Tibial artery (tissue), 4 donors: ENCODE results near the gene ARHGEF25.

Experiments used
- DNase-seq, 2 donors: peaks; one replicate each; pipeline ENCODE4 v3.0.0-alpha.2; 2019
- H3K27ac ChIP-seq, 2 donors: fragments of 200-600 bp; sonication (generic) in 1 of 2; 1 replicate in 1 of 2; 2 replicates in 1 of 2; pipeline ENCODE4 v1.5.1; 2018 to 2019; ENCODE audit warnings: mild to moderate bottlenecking in 1 of 2
- H3K27me3 ChIP-seq, 2 donors: fragments of 200-600 bp; sonication (generic) in 1 of 2; one replicate each; pipeline versions ENCODE4 v1.5.1 to v1.6.0; 2016 to 2019
- H3K36me3 ChIP-seq, 3 donors: fragments of 200-600 bp; sonication (generic) in 2 of 3; one replicate each; pipeline ENCODE4 v1.5.1; 2016 to 2019; ENCODE audit warnings: mild to moderate bottlenecking in 2 of 3
- H3K4me1 ChIP-seq, 4 donors: fragments of 200-600 bp; sonication (generic) in 2 of 4; 1 replicate in 3 of 4; 2 replicates in 1 of 4; pipeline ENCODE4 v1.5.1; 2016 to 2019
- H3K4me3 ChIP-seq, 2 donors: fragments of 200-600 bp; sonication (generic) in 1 of 2; 1 replicate in 1 of 2; 2 replicates in 1 of 2; pipeline ENCODE4 v1.5.1; 2018 to 2019; ENCODE audit warnings: mild to moderate bottlenecking in 2 of 2
- H3K9me3 ChIP-seq, 3 donors: fragments of 200-600 bp; sonication (generic) in 1 of 3; one replicate each; pipeline ENCODE4 v1.5.1; 2016 to 2019
- CTCF ChIP-seq, 2 experiments: fragments of 200-600 bp in 1 of 2; fragments of 450-650 bp in 1 of 2; IDR thresholded peaks; one replicate each; pipeline ENCODE4 v1.5.1; 2017 to 2019; ENCODE audit warnings: antibody characterized with exemption in 2 of 2, mild to moderate bottlenecking in 1 of 2, moderate library complexity in 1 of 2
- intact Hi-C: fragments of 100-400 bp; cut with DNase I; formaldehyde crosslinking; loops from one replicate; pipeline ENCODE4 v1.15.0; 2023; ENCODE audit warnings: low total_unique reads

ARHGEF25 gene

GRCh38 chr12:57571926-57572762, 39.1 kb upstream of the ARHGEF25 start:
- H3K9me3 ChIP-seq = no peaks in the 10 kb centered on the region
- H3K27ac ChIP-seq = no peak overlapping the region
- H3K27me3 ChIP-seq = peaks cover 0 to 3% of the 10 kb centered on the region in 2 donors
- no peak for DNase-seq
- no peaks in the 10 kb centered on the region for H3K4me1 ChIP-seq
- H3K36me3 ChIP-seq = peaks cover 0 to 7% (median 0%) of the 10 kb centered on the region in 3 donors
- H3K4me3 ChIP-seq = no peak overlapping the region
- no peak for TF ChIP-seq CTCF (IDR thresholded peaks at IDR 0.05)
- intact Hi-C loops = no loop called here

- Histone ChIP-seq H3K4me3 (no peak overlapping the region), H3K27me3 (no peaks in the 10 kb centered on the region), H3K27ac (no peak overlapping the region), H3K4me1 (no peaks in the 10 kb centered on the region), H3K36me3 (peaks cover 0 to 7% (median 0%) of the 10 kb centered on the region in 3 donors), H3K9me3 (no peaks in the 10 kb centered on the region)
- no peak for DNase-seq
- TF ChIP-seq CTCF (IDR thresholded peaks at IDR 0.05) = no peak
- intact Hi-C loops = no loop called here
Observed at GRCh38 chr12:57574795-57575194, 36.4 kb upstream of the ARHGEF25 start.

- intact Hi-C loops = no loop called here
- TF ChIP-seq CTCF (IDR thresholded peaks at IDR 0.05) = no peak
- Histone ChIP-seq H3K27me3 (no peaks in the 10 kb centered on the region), H3K36me3 (peaks cover 0 to 7% (median 0%) of the 10 kb centered on the region in 3 donors), H3K4me3 (no peak overlapping the region), H3K27ac (no peak overlapping the region), H3K9me3 (no peaks in the 10 kb centered on the region), H3K4me1 (no peaks in the 10 kb centered on the region)
- DNase-seq = no peak
Observed at GRCh38 chr12:57575771-57576612, 35.2 kb upstream of the ARHGEF25 start.

GRCh38 chr12:57576613-57577160, 34.5 kb upstream of the ARHGEF25 start:
- no peak overlapping the region for H3K4me3 ChIP-seq

More at GRCh38 chr12:57576613-57577160, 34.5 kb upstream of the ARHGEF25 start:
- intact Hi-C loops = no loop called here
- Histone ChIP-seq H3K4me1 (no peaks in the 10 kb centered on the region), H3K9me3 (no peaks in the 10 kb centered on the region), H3K27me3 (no peaks in the 10 kb centered on the region), H3K27ac (no peak overlapping the region), H3K36me3 (peaks cover 0 to 7% (median 0%) of the 10 kb centered on the region in 3 donors)
- no peak for DNase-seq
- TF ChIP-seq CTCF (IDR thresholded peaks at IDR 0.05) = no peak
